GM10266 (cell line): ENCODE measurements around the gene CASK.
"Not testable (repeated sequence)": the region's sequence is repeated elsewhere in the genome, so short reads cannot be mapped to it uniquely, and the experiment has no call there.

Experiments used
- DNase-seq: peaks from one replicate; pipeline ENCODE4 v3.0.0; 2012; ENCODE audit errors: extremely low spot score
- TF ChIP-seq, protein P1 (sequence below): IDR thresholded peaks from 2 replicates; pipeline ENCODE4 v1.5.1; 2012; ENCODE audit warnings: mild to moderate bottlenecking, low read depth; ENCODE audit not compliant: control insufficient read depth, insufficient read depth; ENCODE audit errors: missing control alignments

CASK gene

DNA sequence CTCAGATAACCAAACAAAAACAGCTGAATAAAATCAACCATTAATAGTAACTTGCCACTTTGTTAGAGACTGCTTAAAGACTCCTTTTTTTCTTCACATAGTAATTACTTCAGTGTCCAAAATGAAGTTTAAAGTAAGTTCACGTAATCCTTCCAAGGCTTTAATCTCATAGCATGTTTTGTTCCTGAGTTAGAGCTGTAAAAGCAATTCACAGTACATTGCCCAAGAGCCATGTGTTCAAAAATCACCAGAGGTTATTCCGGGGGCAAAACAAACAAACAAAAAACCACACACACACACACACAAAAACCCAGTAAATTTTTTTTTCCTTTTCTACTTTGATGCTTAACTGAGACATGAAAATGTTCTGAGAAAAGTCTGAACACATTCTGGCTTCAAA, 193.3 kb downstream of the CASK start:
- TF ChIP-seq, protein P1, sequence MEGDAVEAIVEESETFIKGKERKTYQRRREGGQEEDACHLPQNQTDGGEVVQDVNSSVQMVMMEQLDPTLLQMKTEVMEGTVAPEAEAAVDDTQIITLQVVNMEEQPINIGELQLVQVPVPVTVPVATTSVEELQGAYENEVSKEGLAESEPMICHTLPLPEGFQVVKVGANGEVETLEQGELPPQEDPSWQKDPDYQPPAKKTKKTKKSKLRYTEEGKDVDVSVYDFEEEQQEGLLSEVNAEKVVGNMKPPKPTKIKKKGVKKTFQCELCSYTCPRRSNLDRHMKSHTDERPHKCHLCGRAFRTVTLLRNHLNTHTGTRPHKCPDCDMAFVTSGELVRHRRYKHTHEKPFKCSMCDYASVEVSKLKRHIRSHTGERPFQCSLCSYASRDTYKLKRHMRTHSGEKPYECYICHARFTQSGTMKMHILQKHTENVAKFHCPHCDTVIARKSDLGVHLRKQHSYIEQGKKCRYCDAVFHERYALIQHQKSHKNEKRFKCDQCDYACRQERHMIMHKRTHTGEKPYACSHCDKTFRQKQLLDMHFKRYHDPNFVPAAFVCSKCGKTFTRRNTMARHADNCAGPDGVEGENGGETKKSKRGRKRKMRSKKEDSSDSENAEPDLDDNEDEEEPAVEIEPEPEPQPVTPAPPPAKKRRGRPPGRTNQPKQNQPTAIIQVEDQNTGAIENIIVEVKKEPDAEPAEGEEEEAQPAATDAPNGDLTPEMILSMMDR, result no peak
- no peak for DNase-seq

DNA sequence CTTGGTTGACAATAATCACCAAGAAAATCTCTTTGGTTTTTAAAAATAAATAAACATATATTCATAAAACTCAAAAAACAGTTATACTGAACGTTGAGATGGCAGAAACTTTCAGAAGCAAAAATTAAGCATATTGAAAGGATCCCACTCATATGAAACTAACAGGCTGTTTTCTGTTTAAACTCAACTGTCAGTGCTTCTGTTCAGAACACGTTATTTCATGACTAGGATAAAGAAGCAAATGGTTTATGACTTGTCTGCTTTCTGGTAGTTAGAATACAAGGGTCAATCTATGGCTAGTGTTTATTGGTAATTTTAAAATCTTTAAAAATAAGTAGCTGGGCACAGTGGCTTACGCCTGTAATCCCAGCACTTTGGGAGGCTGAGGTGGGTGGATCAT, 195.2 kb downstream of the CASK start:
- TF ChIP-seq, protein P1, result no peak
- DNase-seq, result no peak

DNA sequence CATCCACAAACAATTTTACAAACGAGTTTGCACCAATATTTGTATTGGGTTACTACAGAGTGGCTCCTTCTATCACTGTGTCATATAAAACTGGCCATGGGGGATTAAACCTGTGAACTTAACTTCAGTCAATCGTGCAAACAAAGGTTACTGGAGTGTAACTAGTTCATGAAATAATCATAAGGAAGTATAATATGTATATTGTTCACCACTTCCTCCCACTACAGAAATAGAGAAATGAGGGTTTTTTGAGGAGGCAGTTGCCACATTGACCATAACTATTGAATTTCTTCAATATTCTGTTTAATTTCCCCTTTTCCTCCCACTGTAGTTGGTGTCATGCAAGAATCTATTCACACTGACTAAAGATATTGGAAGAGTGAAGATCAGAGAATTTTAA, 199.5 kb downstream of the CASK start, which contains the start of gene GPR82:
Gene GPR82 (plus strand): TSS at position 356 of the 400 bp plus-strand sequence. CDS start 2,846 bp downstream, outside the sequence.
- DNase-seq, result no peak

DNA sequence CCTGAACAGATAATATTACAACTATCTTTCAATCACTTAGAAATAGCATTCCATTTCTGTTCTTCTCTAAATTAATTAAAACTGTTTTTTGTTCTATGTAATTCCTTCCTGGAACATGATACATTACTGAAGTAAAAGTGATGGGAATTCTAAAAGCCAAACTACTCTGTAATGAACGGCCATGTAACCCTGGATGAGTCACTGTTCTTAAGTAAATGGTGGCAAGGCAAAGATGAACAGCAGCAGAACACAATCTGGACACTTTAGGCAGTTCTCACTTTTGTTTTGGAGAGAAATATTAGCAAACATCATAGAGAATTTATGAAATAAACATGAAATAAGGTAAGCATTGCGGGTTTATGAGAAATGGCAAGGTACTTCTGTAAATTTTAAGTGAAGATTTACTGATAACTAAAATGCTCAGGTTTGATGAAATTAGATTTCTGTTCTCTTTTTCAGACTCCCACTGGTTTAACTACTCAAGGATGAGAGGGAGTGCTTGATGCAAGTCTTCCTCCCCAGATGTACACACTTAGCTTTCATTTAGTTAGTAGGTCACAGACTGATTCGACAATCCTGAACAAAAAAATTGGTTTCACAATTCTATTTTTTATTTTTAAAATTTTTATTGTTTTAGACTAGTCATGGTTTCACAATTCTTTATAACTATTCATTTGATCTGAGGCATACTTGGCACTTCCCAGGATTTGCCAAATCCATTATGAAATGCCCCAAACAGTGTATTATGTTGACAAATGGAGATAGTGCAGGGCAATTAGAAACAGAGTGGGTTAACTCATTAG, 200.3 kb downstream of the CASK start:
- no peak for DNase-seq
- TF ChIP-seq, protein P1, result no peak

More for the DNA sequence above, 199.5 kb downstream of the CASK start, which contains the start of gene GPR82:
- TF ChIP-seq, protein P1, result no peak

DNA sequence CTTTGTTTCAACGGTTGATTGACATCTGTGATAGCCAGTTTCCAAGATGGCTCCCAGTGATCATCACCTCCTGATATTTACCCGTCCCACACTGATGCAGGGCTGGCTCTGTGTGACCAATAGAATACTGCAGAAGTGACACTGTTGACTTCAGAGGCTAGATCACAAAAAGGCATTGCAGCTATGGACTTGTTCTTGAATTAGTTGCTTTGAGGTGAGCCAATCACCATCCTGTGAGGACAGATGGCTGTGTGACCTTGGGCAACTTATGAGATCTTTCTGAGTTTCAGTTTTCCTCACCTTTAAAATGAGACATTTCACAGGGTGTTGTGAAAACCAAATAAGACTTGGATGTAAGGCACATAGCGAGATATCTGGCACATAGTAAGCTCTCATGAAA, 201.1 kb downstream of the CASK start:
- no peak for DNase-seq
- TF ChIP-seq, protein P1, result no peak

DNA sequence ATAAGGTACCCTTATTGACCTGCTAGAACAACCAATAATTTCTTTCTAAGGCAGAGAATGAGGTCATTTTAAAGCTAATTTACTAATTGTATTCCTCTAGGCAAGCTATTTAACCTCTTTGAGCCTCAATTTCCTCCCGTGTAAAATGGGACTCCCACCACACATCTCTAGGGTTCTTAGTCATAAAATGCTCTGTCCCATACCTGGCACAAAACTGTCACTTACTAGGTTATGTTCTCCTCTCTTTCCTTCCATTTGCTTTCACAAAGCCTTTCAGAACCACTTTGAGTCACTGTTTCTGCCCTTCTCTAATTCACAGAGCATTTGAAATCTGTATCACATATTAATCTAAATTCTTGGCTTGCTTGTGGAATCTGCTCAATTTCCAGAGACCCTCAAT, 201.8 kb downstream of the CASK start:
- DNase-seq, result no peak
- TF ChIP-seq, protein P1, result no peak

DNA sequence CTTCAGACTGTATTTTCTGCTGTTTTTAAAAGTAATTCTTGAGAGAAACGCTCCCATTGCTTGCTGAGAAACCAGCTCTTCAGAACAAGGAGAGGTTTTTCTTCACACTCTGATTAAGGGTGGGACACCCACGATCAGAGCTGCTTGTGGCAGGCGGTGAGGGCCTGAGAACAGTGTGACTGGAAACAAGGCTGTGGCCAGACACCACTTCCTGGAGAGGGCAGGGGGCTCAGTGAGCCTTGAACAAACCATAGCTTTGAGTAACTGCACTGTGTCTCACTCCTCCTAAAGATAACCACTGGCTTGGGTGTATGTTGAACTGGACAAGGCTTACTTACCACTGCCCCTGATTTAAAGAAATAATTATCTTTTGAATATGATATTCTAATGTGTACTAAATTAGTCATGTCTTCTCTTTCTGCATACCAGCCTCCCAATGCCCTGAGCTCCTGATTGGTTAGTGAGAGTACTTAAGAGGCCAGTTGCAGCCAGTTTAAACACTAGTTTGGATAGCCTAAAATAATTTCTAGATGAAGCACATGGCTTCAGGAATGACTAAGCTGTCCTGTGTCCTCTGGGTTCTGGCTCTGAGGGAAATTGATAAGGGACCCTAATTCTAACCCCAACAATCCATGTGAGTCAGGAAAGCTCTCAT, 203.1 kb downstream of the CASK start:
- TF ChIP-seq, protein P1, result no peak
- DNase-seq, result peak; percentile 3

DNA sequence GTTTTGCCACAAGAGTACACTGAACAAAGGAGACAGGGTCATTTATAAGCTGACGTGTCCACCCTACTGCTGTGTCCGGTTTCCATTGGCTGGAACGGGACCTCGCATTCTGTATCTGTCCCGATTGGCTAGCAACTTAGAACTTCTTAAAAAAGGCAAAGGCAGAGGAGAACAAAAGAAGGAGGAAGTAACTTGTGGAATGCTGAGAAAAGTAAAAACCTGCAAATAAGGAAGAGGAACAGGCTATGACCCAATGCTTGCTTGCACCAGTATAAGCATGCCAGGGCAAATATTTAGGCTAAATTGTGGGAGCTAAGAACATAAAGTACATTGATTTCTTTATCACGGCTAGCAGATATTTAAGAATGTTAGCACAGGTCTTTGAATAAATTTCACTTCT, 203.7 kb downstream of the CASK start:
- not testable (repeated sequence) for DNase-seq
